ENCODE measurements around the gene CTLA4.

GRCh38 chr2:203855274-203855673, 12.3 kb upstream of the CTLA4 start:
- TF ChIP-seq, protein P1, sequence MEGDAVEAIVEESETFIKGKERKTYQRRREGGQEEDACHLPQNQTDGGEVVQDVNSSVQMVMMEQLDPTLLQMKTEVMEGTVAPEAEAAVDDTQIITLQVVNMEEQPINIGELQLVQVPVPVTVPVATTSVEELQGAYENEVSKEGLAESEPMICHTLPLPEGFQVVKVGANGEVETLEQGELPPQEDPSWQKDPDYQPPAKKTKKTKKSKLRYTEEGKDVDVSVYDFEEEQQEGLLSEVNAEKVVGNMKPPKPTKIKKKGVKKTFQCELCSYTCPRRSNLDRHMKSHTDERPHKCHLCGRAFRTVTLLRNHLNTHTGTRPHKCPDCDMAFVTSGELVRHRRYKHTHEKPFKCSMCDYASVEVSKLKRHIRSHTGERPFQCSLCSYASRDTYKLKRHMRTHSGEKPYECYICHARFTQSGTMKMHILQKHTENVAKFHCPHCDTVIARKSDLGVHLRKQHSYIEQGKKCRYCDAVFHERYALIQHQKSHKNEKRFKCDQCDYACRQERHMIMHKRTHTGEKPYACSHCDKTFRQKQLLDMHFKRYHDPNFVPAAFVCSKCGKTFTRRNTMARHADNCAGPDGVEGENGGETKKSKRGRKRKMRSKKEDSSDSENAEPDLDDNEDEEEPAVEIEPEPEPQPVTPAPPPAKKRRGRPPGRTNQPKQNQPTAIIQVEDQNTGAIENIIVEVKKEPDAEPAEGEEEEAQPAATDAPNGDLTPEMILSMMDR (IDR thresholded peaks at IDR 0.05): no peak
- TF ChIP-seq POLR2A (IDR thresholded peaks at IDR 0.05): no peak
